ENCODE data around the gene DMAC1.

The DMAC1 gene

DNA sequence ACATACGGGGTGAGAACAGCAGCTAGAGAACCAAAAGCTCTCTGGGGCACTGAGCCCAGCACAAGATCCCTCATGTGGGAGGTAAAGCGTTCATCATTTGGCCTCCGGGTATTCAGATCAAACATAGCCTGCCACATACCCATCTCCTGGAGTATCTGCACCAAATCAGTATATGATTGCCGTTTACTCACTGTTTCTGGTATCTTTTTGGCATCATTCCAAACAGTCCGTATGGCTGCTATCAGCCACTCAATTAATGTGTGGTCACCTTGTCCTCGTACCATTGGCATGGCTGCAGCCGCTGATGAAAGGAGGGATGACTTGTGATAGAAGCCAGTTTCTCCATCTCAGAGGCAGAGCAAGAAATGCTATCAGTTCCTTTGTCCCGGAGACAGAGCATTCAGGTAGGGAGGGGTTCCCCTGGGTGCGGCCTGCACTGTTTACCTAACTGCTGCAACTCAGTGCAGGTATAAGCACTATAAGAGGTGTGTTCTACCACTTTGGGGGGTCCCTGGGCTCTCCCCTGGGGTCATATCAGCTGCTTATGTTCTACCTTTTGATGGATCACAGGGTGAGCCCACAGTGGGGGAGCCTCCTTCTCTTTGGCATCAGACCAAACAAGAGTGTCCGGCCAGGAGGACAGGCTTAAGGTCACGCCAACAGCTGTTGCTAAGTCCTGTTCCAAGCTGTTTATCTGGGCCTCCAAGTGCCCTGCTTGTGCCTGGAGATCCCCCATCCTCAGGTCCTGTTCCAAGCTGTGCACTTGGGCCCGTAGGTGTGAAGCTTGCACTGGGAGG, 9.4 kb downstream of the DMAC1 start:
- TF ChIP-seq, protein P1, sequence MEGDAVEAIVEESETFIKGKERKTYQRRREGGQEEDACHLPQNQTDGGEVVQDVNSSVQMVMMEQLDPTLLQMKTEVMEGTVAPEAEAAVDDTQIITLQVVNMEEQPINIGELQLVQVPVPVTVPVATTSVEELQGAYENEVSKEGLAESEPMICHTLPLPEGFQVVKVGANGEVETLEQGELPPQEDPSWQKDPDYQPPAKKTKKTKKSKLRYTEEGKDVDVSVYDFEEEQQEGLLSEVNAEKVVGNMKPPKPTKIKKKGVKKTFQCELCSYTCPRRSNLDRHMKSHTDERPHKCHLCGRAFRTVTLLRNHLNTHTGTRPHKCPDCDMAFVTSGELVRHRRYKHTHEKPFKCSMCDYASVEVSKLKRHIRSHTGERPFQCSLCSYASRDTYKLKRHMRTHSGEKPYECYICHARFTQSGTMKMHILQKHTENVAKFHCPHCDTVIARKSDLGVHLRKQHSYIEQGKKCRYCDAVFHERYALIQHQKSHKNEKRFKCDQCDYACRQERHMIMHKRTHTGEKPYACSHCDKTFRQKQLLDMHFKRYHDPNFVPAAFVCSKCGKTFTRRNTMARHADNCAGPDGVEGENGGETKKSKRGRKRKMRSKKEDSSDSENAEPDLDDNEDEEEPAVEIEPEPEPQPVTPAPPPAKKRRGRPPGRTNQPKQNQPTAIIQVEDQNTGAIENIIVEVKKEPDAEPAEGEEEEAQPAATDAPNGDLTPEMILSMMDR (conservative IDR thresholded peaks at IDR 0.05; ENCODE audit: control insufficient read depth, insufficient read depth, low read depth, low read length): no peak
- no peak overlapping the region for H3K4me3 ChIP-seq (ENCODE audit: control insufficient read depth, low read depth, low read length)
- DNase-seq (ENCODE audit: low read depth): no peak

DNA sequence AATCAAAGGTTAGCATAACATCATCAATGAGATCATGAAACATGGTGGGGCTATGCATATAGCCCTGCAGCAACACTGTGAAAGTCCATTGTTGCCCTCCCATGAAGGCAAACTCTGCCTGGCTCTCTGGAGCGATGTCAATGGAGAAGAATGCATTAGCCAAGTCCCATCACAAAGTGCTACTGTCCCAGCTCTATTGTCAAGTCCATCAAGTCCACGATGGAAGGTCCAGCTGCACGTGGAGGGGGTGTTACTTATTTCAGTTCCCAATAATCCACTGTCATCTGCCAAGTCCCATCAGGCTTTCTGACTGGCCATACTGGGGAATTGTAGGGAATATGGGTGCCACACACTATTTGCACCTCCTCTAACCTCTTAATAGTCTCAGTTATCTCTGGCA, 10.8 kb downstream of the DMAC1 start:
- no peak for DNase-seq (ENCODE audit: low read depth)
- TF ChIP-seq, protein P1 (conservative IDR thresholded peaks at IDR 0.05; ENCODE audit: control insufficient read depth, insufficient read depth, low read depth, low read length): no peak
- H3K4me3 ChIP-seq (ENCODE audit: control insufficient read depth, low read depth, low read length): no peak overlapping the region

DNA sequence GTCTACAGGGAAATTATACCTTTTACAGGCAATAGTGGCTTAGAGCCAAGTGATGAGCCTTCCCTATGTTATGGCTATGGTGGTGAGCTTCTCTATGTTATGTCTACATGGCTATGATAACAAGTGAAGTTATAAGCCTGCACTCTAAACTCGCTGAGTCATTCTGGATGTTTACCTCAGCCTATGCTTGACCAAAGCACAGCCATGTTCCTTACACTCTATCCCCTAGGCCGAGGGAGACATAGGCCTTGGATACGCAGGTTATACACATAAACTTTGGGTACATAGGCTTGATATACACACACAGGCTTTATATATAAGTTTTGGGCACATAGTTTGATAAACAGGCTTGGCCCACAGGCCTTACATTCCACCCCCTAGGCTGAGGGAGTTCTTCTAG, 13.8 kb downstream of the DMAC1 start:
- TF ChIP-seq, protein P1 (conservative IDR thresholded peaks at IDR 0.05; ENCODE audit: control insufficient read depth, insufficient read depth, low read depth, low read length): no peak
- no peak overlapping the region for H3K4me3 ChIP-seq (ENCODE audit: control insufficient read depth, low read depth, low read length)

DNA sequence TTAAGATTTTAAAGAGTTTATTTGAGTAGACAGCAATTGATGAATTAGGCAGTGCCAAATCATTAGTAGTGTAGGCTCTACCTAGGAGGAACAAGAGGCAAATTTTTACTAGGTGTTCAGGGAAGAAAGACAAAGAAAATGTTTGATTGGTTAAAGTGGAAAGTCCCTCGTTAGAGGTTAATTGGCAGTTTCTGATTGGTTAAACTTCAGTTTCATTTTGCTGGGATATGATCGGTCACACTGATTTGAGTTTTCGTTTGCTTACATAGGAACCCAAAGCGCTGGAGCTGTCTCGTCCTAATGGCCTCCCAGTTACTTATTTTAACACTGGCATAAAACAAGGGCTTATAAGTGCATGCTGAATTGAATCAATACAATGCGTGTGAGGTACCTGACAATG, 15.1 kb downstream of the DMAC1 start:
- TF ChIP-seq, protein P1 (conservative IDR thresholded peaks at IDR 0.05; ENCODE audit: control insufficient read depth, insufficient read depth, low read depth, low read length): no peak
- no peak overlapping the region for H3K4me3 ChIP-seq (ENCODE audit: control insufficient read depth, low read depth, low read length)
- DNase-seq (ENCODE audit: low read depth): no peak

More for the DNA sequence above, 13.8 kb downstream of the DMAC1 start:
- no peak for DNase-seq (ENCODE audit: low read depth)

DNA sequence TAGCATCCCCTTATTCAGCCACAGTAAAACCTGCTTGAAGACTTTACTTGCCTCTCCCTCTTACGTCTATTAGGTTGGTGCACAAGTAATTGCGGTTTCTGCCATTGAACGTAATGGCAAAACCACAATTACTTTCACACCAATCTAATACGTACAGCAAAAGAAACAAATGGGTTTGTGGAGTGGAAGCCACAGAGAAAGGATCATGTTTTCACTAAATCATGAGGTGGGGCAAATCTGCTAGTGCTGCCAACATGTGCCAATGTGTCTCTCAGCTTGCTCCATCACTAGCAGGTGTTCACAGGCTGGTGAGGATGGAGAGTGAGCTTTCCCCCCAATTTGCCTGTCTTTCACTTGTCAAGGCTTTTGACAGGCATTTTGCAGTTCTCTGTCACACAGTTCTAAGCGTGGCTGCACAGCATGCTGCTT, 15.9 kb downstream of the DMAC1 start:
- DNase-seq (ENCODE audit: low read depth): no peak
- TF ChIP-seq, protein P1 (conservative IDR thresholded peaks at IDR 0.05; ENCODE audit: control insufficient read depth, insufficient read depth, low read depth, low read length): no peak
- no peak overlapping the region for H3K4me3 ChIP-seq (ENCODE audit: control insufficient read depth, low read depth, low read length)

DNA sequence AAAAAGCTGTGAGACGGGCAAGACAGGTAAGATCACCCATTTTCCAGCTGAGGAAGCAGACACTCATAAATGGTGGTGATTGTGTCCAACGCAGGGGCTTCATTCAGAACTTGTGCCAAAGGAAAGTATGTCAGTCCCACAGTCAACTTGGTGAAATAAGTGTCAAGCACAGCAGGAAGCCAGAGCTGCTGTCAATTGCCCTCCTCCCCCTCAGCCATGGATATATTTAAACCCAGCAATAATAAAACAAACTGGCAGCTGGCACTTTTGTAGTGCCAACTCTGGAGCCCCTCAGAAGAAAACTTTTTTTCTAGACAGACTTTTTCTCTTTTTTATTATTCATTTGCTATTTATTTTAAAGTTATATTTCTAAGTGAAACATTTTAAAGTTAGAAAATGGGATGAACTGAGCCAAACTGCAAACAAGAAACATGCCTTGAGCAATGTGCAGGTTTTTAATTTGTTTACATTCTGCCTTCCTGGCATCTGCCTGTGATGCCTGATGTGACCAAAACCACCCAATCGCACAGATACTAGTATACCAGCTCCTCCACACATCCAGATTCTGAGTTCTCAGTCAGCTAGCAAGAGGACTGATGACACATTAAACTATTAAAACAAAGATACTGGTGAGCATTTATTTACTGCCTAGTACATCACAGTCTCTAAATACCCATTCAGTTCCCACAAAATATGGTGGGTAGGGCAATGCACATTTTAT, 17.0 kb downstream of the DMAC1 start:
- H3K4me3 ChIP-seq (ENCODE audit: control insufficient read depth, low read depth, low read length): no peak overlapping the region
- DNase-seq (ENCODE audit: low read depth): no peak
- TF ChIP-seq, protein P1 (conservative IDR thresholded peaks at IDR 0.05; ENCODE audit: control insufficient read depth, insufficient read depth, low read depth, low read length): no peak
